HG02759 (cell line): Measurements from ENCODE around the gene SEMA3C.

ENCODE experiments used
- ATAC-seq: cut with Tn5 transposase; IDR thresholded peaks from one replicate; pipeline ENCODE4 v1.9.1; 2021; ENCODE audit warnings: mild to moderate bottlenecking, moderate library complexity; ENCODE audit not compliant: unreplicated experiment

SEMA3C gene

DNA sequence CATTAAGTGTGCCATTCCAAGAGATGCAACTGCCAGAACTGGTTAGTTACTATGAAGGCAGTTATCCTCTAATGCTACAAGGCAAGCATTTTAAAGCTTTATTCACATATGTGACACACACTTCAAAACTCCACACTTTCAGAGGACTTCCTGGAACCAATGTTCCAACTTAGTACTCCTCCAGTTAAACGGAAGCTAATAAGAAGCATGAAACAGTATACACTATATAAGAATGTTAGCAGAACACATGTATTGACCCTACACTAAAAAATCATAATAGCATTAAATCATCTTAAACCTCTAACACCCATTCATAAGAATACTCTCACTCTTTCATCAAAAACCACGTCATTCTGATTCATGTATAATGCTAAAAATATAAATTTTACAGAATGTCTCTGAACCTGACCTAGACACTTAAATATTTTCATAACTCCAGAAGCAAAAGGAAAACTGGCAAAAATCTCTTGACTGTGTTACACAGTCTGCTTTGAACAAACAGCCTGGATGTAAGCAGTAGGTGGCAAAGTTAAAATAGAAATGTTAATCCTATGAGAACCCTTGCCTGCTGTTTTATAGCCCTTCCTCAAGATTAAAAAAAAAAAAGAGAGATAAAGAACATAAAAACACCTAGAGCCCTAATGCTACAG is 135.0 kb downstream of the SEMA3C start:
- no peak for ATAC-seq

DNA sequence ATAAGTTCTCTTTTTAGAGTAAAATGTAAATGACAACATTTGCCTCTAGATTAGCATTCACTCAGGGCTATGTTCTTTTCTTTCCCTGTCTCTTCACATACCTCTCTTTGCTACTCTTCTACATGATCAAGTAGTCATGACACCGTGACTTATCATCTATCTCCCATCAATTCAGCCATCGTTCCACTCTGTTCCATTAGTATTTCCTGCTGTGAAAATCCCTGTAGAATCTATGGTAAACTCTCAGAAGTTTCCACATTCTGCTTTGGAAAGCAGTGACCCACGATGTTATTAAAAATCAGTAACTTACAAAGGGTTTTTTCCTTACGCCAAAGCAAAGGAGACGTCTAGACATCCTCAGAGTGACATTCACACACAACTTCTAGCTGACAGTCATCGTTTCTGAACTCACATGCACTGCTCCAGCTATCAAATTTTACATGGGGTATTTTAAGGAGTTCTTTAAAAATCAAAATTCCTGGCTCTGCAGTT is 135.6 kb downstream of the SEMA3C start:
- no peak for ATAC-seq

DNA sequence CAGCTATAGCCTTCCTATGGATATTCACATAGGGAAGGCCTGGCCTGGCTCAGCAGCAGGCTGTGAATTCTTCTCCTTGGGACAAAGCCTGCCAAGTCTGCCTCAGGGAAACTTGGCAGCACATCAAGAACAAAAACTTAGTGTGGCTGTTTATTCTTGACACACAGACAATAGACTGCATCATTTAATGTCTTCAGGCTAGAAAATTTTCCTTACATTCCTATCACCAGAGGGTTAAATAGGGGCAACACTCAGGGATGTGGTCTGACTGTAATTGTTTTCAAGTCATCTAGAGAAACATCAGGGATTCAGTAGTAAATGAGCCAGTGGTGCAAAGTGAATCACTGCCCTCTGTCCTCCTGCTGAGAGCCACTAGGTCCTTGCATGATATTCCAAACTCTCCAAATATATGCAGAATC is 137.3 kb downstream of the SEMA3C start:
- no peak for ATAC-seq

DNA sequence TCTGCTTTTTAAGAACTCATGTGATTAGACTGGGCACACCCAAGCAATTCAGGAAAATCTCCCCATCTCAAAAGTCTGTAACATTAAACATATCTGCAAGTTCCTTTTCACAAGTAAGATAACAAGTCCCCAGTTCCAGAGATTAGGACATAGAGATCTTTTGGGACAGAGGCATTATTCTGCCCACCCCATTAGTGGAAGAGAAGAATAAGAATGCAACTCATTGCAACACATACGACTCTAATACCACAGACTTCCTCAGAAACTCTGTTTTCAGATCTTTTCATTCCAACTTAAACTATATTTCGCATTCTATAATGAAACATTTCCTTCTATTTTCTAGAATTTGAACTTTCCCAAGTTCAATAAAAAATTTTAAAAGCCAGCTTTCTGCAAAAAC is 137.7 kb downstream of the SEMA3C start:
- no peak for ATAC-seq

DNA sequence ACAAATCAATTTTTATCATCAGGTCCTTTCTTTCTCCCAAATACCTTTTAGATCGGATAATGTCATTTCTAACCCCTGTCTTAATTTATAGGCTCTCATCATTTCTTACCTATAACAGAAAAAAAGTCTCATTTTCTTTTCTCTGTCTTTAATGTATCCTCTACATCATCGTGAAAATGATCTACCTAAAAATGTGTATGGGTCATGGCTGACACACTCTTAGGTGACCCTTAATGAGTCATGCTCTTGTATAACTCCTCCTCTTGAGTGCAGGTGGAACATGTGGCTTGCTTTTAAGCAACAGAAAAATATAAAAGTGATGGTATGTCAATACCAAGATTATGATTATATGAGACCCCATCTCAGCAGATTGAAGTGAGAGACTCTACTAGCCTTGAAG is 139.4 kb downstream of the SEMA3C start:
- no peak for ATAC-seq

DNA sequence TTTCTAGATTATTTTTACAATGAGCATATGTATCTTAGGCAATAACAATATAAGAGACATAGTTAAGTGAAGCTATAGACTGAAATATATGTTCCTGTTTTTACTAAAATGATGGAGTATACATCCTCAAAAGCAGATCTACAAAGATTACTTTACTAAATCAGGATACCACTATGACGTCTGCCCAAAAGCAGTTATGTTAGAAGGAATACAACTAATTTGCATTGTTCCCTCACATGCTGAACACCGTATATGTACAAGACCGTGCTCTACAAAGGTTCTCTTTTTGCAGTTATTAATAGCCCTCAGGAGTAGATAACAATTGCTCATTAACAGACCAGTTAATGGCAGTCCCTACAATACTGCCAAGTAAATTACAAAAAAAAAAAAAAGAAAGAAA is 143.0 kb downstream of the SEMA3C start:
- ATAC-seq = no peak

DNA sequence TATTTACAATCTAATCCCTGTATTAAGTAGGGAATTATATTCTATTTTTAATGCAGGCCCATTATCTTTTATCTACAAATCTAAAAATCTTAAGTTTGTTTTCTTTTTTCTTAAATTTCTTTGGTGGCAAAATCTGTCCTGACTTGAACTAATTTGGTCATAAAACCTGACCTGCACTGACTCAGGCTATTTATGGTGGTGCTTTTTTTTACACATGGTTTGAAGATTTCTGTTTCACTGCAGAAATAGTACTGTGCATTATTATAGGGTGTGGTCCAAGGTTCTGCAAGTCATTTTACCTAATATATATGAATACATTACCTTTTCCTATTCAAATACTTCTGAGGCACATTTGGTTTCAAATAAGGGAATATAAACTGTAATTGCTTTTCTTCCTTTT is 143.4 kb downstream of the SEMA3C start:
- ATAC-seq = no peak

DNA sequence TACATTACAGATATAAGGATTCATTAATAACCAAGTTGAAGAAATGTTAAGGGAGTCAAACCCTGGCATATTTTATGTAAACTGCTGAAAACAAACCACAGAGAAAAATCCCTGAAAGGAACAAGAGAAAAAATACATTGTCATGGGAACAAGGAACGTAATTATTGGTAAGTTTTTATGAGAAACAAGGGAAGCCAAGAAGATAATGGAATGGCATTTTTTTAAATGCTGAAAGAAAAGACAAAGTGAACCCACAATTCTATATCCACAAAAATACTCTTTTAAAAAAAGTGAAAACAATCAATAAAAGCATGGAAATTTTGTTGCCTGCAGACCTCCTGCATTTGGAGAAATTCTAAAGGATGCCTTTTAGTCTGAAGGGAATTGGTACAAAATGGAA is 144.0 kb downstream of the SEMA3C start:
- no peak for ATAC-seq

DNA sequence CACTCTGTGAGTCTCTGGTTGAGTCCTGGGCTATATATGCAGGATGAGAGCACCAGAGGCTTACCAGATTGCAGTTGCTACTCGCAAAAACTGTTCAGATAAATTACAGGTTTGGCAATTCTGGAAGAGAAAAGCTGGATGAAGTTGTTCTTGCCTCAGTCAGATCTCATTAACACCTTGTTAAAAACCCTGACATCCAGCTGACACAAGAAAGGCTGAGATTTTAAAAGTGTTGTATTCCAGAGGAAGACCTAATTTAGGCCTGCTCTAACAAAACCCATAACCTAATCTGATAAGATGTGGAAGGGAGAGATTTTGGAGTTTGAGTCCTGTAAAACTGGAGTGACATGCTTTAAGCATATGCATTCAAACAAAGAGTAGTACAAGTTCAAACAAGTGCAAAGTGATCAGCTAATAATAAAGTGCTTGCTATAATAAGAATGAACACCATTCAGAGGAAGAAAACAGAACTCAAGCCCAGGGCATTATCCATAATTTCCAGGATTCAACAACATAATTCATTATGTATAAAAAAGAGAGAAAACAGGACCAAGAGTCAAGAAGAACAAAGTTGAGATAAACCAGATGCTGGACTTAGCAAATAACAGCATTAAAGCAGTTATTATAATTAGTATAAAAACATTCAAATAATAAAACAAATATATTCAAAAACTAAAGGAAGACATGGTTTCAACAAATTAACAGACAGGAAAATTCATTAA is 144.9 kb downstream of the SEMA3C start:
- ATAC-seq = no peak

DNA sequence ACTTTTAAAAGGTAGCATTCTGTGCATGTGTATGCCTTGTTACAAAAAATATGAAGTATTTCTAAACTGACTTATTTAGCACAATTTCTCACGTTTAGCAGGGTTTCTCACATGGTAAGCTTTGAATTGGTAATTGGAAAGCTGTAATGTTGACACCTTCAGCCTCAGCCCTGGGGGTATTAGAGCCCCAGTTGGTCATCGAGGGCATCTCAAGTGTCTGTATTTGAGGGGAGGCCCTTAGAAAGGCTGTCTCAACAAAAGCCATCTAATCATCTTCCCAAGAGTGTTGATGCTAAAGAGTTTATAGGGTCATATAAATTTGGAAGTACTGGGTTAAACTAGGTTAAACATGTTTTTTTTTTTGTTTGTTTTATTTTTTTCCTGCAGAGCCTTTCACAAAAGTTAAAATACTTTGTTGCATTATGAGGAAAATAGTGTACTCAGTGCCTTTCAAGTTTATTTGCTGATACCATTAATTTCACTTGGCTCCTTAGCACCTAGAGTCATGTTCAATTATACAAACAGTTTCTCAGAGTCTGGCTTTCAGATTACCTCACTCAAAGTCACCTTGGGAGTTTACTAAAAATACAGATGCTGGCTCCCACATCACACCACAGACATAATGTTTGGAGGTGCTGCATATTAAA is 146.4 kb downstream of the SEMA3C start:
- ATAC-seq = no peak

DNA sequence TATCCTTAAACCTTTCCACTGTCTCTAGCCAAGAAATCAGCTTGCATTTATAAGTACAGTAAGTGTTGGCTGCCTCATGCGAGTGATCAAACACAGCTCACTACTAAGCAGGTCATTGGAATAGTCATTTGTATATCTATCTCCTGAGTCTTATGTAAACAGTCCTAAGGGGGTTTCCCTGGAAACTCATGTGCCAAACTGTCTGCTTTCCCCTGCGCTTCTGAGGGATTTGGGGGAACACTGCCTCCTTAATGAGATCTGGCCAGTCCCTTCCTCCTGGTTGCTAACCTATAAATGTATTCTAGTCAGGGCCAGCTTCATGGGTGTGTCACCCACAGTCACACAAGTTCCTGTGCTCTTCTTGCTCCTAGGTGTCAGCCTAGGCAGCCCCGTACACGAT is 147.3 kb downstream of the SEMA3C start:
- ATAC-seq = no peak

DNA sequence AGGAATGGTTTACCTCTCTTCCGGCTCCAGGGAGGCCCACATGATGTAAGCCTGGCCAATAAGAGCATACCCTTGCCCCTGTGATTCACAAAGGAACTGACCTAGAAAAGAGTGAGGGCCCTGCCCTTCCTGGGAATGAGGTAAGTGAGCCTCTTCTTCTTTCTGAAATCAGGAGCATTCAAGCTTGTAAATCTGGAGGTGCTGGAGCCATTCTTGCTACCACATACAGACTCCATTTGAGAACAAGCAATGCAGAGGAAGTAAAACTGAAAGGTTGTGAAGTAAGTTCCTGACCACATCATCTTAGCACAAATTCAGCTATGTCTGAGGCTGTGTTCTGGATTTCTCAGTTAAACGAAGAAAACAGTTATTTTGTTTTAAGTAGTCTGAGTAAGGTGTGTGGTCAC is 148.2 kb downstream of the SEMA3C start:
- ATAC-seq = no peak

DNA sequence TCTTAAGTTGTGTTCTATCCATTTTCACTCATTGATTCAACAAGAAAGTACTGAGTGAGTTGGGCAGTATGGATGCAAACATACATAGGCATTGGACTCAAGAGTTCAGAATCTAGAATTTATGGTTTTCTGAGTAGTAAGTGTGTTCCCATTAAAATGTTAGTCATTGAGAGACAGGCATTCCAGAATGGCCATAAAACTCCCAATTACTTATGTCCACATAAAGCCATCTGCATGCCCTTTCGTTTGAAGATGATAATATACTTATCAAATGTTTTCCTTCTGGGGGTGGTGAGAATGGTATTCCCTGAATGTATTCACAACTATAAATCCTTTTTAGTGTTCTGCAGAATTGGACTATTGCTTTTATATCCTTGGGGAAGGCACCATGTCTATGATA is 148.8 kb downstream of the SEMA3C start:
- no peak for ATAC-seq

DNA sequence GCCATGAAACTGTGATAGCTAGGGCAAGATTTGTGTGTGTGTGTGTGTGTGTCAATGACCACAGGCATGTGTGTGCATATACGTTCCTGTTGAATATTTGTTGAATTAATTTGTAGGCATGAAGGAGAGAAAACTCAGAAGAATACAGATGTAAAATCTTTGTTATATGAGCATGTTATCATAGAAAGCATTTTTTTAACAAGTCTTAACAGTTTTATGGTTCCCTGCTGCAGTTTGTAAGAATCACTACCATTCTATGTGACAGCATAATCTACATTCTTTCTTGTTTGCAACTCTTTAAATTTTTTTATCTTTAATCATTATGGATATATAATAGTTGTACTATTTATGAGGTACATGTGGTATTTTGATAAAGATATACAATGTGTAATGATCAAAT is 150.1 kb downstream of the SEMA3C start:
- no peak for ATAC-seq

DNA sequence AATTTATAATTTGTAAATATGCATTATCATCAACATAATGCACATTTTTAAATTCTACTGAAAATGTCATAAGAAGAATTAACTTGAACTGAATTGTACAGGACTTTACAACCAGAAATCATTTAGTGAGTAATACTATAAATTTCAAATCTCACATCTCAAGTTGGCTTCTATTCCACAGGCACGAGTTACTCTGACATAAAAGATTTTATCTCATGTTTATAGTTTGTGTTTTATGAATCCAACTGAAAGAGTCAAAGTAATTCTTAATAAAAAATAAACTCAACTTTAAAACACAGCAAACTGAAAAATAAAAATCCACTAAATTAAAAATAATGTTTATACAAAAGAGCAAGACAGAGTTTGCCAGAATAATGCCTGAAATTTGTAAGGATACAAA is 151.2 kb downstream of the SEMA3C start:
- no peak for ATAC-seq

DNA sequence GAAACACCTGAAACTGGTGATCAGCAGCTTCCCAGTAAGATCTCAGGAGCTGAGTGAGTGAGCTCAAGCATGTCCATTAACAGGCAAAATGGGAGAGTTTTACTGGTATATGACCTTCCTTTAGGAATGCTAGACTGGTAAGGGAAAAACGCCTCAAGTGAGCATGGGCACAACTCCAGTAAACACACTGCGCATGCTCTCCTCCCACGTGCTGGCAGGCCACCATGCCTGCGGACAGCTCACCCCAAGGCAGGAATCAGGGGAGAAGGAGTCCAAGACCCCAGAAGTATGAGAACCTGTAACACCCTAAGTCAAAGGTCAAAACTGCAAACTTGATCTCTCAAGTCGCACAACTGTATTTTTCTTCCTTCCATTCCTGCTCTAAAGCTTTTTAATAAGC is 152.1 kb downstream of the SEMA3C start:
- no peak for ATAC-seq

DNA sequence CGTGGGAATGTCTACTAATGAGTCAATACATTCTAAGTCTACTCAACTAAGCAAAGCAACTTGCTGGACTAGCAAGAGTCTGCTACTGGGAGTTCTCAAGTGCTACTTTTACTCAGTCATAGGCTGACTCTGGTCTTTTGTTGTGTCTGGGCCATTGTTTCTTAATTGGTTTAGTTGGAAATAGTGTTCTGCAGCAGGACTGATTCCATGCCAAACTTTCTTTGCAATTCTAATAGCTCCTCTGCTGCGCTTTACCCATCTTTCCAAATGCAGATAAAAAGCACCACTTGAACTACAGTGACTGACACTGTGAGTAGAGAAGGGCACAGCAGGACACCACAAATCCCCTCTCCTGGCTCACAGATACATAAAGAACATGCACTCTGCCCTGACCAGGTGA is 154.7 kb downstream of the SEMA3C start:
- ATAC-seq = no peak

DNA sequence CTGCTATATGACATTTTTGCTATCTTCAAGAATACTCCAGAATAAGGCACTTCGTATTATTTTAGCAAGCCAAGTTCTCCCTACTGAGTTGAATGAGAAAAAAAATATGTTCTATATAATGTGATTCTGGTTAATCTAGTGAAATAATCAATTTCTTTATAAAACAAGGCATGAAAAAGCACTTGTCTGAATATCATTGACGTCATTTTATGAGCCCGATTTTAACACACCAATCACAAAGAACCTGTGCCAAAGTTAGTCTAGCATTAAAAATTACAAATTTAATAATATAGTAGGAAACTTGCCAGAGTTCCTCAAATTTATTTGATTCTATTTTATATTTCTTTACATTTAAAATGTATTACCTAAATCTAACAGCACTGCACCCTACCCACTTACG is 155.1 kb downstream of the SEMA3C start:
- ATAC-seq = no peak

DNA sequence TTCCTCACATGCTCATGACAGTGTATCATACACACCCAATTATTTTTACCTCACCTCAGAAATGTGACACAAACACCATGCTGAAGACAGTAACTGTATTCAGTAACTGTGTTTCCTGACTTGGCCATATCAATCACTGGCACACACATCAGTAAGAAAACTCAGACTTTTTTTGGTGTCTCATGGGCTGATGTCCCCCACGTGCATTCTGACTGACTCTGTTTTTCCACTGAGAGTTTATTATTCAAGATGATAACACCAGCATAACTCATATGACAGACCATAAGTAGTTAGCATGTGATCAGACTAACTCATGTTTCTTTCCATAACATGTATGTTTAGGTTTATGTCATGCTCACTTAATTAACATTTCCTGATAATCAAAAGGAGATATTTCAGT is 155.6 kb downstream of the SEMA3C start:
- no peak for ATAC-seq

DNA sequence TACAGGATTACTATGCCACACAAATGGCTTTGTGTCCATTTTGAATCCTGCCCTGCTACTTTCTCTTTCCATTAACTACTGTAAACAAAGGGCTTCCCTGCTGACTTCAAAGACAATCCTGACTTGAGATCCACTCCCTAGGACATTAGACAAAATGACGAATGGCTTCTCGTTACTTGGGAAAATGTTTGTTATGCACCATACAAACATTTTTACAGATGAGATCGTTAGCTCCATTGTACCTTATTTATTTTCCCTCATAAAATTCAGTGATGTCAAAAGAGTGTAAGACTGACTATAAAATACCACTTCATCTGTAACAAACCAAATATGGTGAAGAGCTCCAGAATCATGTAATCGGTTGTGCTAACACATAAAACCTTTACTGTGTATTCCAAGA is 158.6 kb downstream of the SEMA3C start:
- no peak for ATAC-seq

DNA sequence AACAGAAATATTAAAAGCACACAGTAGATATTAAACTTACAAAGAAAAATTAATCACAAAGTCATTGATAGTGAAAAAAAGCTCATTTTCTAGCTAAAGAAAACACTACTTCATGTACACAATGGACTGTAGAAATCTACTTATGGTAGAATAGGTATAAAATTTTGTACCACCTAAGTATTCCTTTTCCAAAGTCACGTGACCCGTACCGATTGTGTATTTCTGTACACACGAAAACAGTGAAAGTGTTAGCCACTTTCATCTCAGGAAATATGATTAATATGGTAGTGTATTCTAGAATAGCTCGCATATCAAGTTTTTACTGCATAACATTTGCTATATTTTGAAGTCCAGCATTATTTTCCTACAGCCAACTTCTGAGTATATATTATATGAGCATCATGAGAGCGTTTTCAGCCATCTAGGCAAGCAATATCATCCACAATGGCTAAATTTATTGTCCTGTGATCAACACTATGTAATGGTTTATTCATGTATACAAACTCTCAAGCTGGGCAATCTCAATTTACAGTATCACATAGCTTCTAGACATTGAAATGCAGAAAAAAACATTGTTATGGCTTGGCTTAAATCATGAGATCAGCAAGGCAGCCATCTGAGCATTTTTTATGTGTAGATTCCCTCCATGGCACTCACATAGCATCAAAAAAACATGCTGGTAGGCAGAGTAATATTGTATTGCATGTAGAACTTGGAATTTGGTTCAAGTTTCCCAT is 165.7 kb downstream of the SEMA3C start:
- no peak for ATAC-seq

DNA sequence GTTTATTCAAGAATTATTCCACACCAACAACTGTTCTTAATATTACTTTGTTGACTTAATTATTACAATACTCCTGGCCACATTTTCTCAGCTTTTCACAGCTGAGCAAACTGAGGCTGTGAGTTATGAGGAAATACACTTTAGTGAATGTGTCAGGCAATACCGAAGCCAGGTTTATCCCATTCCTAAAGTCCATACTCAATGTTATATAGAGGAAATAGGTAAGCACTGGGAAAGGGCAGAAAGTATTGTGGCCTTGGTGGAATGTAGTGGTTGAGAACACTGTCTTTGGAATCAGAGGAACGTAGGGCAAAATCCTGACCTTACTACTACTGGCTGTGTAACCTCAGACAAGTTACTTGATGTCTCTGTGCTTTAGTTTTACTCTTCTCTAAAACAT is 169.6 kb downstream of the SEMA3C start:
- no peak for ATAC-seq
